ENCODE results near the gene SERGEF. TPM values are rescaled to one million over a fixed set of nuclear protein-coding genes. Genes with fewer than 3 reads are reported as not detected.

SERGEF gene
- polyA plus RNA-seq, 1 of the 3 experiments (the other 2 are of a cell fraction) = 23.1 TPM

GRCh38 chr11:17986711-17987220 lies 26.1 kb downstream of the SERGEF start:
- WGBS (ENCODE audit: low lambda C conversion rate) = 93% methylated on average over 1 of the region's 1 CpG
- Histone ChIP-seq H3K27me3 (ENCODE audit: insufficient read depth) (no peaks in the 10 kb centered on the region), H4K20me1 (ENCODE audit: insufficient read depth) (no peaks in the 10 kb centered on the region), H2AFZ (ENCODE audit: low read depth) (no peak overlapping the region), H3K4me3 (ENCODE audit: low read depth in 2 of 2, low read length in 1 of 2) (no peak overlapping the region), H3K79me2 (ENCODE audit: insufficient read depth) (no peaks in the 10 kb centered on the region), H3K9me2 (no peaks in the 10 kb centered on the region), H3F3A (replicated peaks; ENCODE audit: insufficient read depth) (peaks cover 9% of the 10 kb centered on the region), H3K9ac (no peak overlapping the region), H3K4me2 (no peak overlapping the region), H3K9me3 (no peaks in the 10 kb centered on the region), H3K36me3 (replicated peaks in 1 of 2; ENCODE audit: control insufficient read depth in 1 of 2, insufficient read depth in 2 of 2, low read length in 1 of 2) (peaks cover 11 to 26% of the 10 kb centered on the region in 2 experiments), H3K4me1 (ENCODE audit: control insufficient read depth in 1 of 2, insufficient read depth in 2 of 2, low read depth in 1 of 2, low read length in 1 of 2) (peaks cover 5 to 6% of the 10 kb centered on the region in 2 experiments; a peak in 1 of 4 replicates), H3K27ac (ENCODE audit: low read depth in 2 of 2, low read length in 1 of 2) (no peak overlapping the region; a peak in 2 of 4 replicates)
- TF ChIP-seq CTCF (IDR thresholded peaks at IDR 0.05) (peak; percentile 46), RCOR1 (IDR thresholded peaks at IDR 0.05; ENCODE audit: low read length) (no peak)
- CTCF ChIA-PET = interaction anchor here (0.6 to 30.6 kb wide), 12 partner anchors 8 to 631 kb away, joined by 3 to 730 read pairs (median 4); partner anchors contain the start of genes KCNC1 and SERGEF
- POLR2A ChIA-PET = no interaction called here
- no peak for DNase-seq

DNA sequence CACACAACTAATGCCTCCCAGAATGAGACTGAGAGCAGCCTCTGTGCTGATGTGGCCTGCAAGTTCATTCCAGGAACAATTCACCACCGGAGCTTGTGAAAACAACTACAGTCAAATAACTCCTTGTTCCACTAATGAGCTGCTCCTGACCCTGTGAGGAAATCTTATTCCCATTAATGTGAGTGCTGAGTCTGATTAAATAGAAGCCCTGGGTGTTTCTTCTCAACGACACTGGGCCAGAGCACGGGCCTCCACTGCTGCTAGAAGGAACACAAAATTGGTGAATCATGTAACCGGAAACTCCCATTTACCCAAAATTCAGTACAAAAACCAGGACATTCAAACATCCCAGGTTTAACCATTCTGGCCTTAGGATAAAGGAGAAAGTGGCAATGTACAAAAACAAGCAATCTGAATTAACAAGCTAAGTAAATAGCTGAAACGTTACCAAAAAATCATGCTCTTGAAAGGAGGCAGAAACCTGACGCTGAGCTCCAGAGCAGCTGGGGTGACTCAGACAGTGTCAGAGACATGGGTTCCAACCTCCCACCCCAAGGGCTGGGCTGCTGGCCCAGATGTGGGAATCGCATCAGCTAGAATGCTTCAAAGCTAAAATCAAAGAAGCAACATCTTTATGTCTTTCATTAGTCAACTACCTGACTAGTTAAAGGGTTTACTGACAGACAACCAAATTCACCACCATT lies 26.7 kb downstream of the SERGEF start:
- WGBS (ENCODE audit: low lambda C conversion rate) = 41% methylated on average over 7 of the region's 7 CpGs
- H3K9me2 ChIP-seq = no peaks in the 10 kb centered on the region
- H3K27ac ChIP-seq (ENCODE audit: low read depth in 2 of 2, low read length in 1 of 2) = peak overlapping the region in 1 of 2 experiments; percentile 22; a peak in 2 of 4 replicates
- DNase-seq = no peak
- CTCF ChIA-PET = interaction anchor here (0.6 to 30.6 kb wide), 13 partner anchors 8 to 631 kb away, joined by 3 to 730 read pairs (median 4); partner anchors contain the start of genes KCNC1, MYOD1 and SERGEF
- H3K9me3 ChIP-seq = no peaks in the 10 kb centered on the region
- peaks cover 5 to 6% of the 10 kb centered on the region in 2 experiments; a peak in 1 of 4 replicates for H3K4me1 ChIP-seq (ENCODE audit: control insufficient read depth in 1 of 2, insufficient read depth in 2 of 2, low read depth in 1 of 2, low read length in 1 of 2)
- H4K20me1 ChIP-seq (ENCODE audit: insufficient read depth) = no peaks in the 10 kb centered on the region
- no peaks in the 10 kb centered on the region for H3K79me2 ChIP-seq (ENCODE audit: insufficient read depth)
- H3K4me3 ChIP-seq (ENCODE audit: low read depth in 2 of 2, low read length in 1 of 2) = no peak overlapping the region
- TF ChIP-seq TEAD4 (IDR thresholded peaks at IDR 0.05; ENCODE audit: borderline replicate concordance, insufficient read depth) (no peak), TCF12 (IDR thresholded peaks at IDR 0.05) (peak; percentile 53), RFX5 (IDR thresholded peaks at IDR 0.05; ENCODE audit: low read length) (no peak), JUND (IDR thresholded peaks at IDR 0.05) (peak; percentile 43), PBX3 (IDR thresholded peaks at IDR 0.05) (no peak), USF2 (IDR thresholded peaks at IDR 0.05; ENCODE audit: borderline replicate concordance, low read depth, low read length) (no peak), RCOR1 (IDR thresholded peaks at IDR 0.05; ENCODE audit: low read length) (no peak), FOSL2 (IDR thresholded peaks at IDR 0.05; ENCODE audit: borderline replicate concordance, low read depth) (peak; percentile 73)
- POLR2A ChIA-PET = no interaction called here
- H3K9ac ChIP-seq = no peak overlapping the region
- H3K27me3 ChIP-seq (ENCODE audit: insufficient read depth) = no peaks in the 10 kb centered on the region
- no peak overlapping the region for H3K4me2 ChIP-seq
- peaks cover 11 to 26% of the 10 kb centered on the region in 2 experiments for H3K36me3 ChIP-seq (replicated peaks in 1 of 2; ENCODE audit: control insufficient read depth in 1 of 2, insufficient read depth in 2 of 2, low read length in 1 of 2)
- H3F3A ChIP-seq (replicated peaks; ENCODE audit: insufficient read depth) = peaks cover 5% of the 10 kb centered on the region
- no peak overlapping the region for H2AFZ ChIP-seq (ENCODE audit: low read depth)

All from SK-N-SH (cell line).